Activated CD4-positive, alpha-beta T cell treated with anti-CD3 and anti-CD28 coated beads, Interleukin-2, amount 50 U/mL, for 16 hours (primary cell): ENCODE data around the gene CBX1.
"Not testable (repeated sequence)": the region's sequence is repeated elsewhere in the genome, so short reads cannot be mapped to it uniquely, and the experiment has no call there.

Experiments
- DNase-seq: peaks from one replicate; pipeline ENCODE4 v3.0.0-alpha.2; 2020

Gene CBX1

GRCh38 chr17:48122665-48123045 lies 21.4 kb upstream of the CBX1 start:
- DNase-seq, result no peak

- DNase-seq, result no peak
Observed at GRCh38 chr17:48121923-48122664, 20.8 kb upstream of the CBX1 start.

GRCh38 chr17:48113201-48113676 lies 12.0 kb upstream of the CBX1 start:
- DNase-seq, result peak; percentile 47

- no peak for DNase-seq
Observed at GRCh38 chr17:48111937-48112241, 10.6 kb upstream of the CBX1 start.

GRCh38 chr17:48110761-48111160 lies 9.5 kb upstream of the CBX1 start:
- DNase-seq, result no peak

- peak; percentile 92 for DNase-seq
Observed at GRCh38 chr17:48107137-48108055, 6.1 kb upstream of the CBX1 start, which contains the start of gene SNX11. Gene SNX11, plus strand, starts transcription at chr17:48107766. Its CDS starts 4,278 bp downstream, at chr17:48112044.

- DNase-seq, result no peak
Observed at GRCh38 chr17:48106802-48107136, 5.5 kb upstream of the CBX1 start.

GRCh38 chr17:48104440-48104839 lies 3.2 kb upstream of the CBX1 start:
- no peak for DNase-seq

- peak; percentile 38 for DNase-seq
Observed at GRCh38 chr17:48102798-48103715, 1.8 kb upstream of the CBX1 start.

- DNase-seq, result no peak
Observed at GRCh38 chr17:48102043-48102750, 919 bp upstream of the CBX1 start.

- no peak for DNase-seq
Observed at GRCh38 chr17:48100591-48101011, 677 bp downstream of the CBX1 start.

GRCh38 chr17:48100160-48100559 lies 1.1 kb downstream of the CBX1 start:
- no peak for DNase-seq

- DNase-seq, result no peak
Observed at GRCh38 chr17:48095611-48096010, 5.7 kb downstream of the CBX1 start.

- DNase-seq, result no peak
Observed at GRCh38 chr17:48093341-48094045, 7.8 kb downstream of the CBX1 start.

GRCh38 chr17:48084932-48085331 lies 16.3 kb downstream of the CBX1 start:
- DNase-seq, result no peak

GRCh38 chr17:48081858-48082257 lies 19.4 kb downstream of the CBX1 start:
- no peak for DNase-seq

- not testable (repeated sequence) for DNase-seq
Observed at GRCh38 chr17:48077152-48077551, 24.1 kb downstream of the CBX1 start.

GRCh38 chr17:48074322-48075081 lies 26.8 kb downstream of the CBX1 start:
- peak; percentile 72 for DNase-seq

GRCh38 chr17:48073566-48074094 lies 27.6 kb downstream of the CBX1 start:
- not testable (repeated sequence) for DNase-seq

- DNase-seq, result not testable (repeated sequence)
Observed at GRCh38 chr17:48072811-48073210, 28.5 kb downstream of the CBX1 start.

- DNase-seq, result no peak
Observed at GRCh38 chr17:48071654-48072053, 29.6 kb downstream of the CBX1 start.
